H9 (cell line): ENCODE results near the gene SULF2. TPM values are rescaled to one million over a fixed set of nuclear protein-coding genes. Genes with fewer than 3 reads are reported as not detected.
A peak's percentile ranks its signal among the peaks of the same experiment; 100 is the strongest.

Source experiments
- DNase-seq: peaks from one replicate; pipeline ENCODE4 v3.0.0-alpha.2; 2017
- H2AFZ ChIP-seq: one replicate; pipeline ENCODE4 v1.6.1; 2013; ENCODE audit warnings: mild to moderate bottlenecking, low read length, control low read depth, moderate library complexity
- H2AK5ac ChIP-seq: 2 replicates; pipeline ENCODE4 v1.6.1; 2013; ENCODE audit warnings: low read length, control low read depth, mixed read lengths; ENCODE audit not compliant: insufficient read length
- H2BK120ac ChIP-seq: one replicate; pipeline ENCODE4 v1.6.1; 2013; ENCODE audit warnings: low read depth, mild to moderate bottlenecking, low read length, control low read depth, inconsistent platforms; ENCODE audit not compliant: poor library complexity, severe bottlenecking
- H2BK12ac ChIP-seq: 2 replicates; pipeline ENCODE4 v1.6.1; 2013; ENCODE audit warnings: low read length, control low read depth, mixed read lengths, low read depth; ENCODE audit not compliant: insufficient read length
- H2BK15ac ChIP-seq: 2 replicates; pipeline ENCODE4 v1.6.1; 2013; ENCODE audit warnings: low read depth, low read length, control low read depth
- H2BK20ac ChIP-seq: one replicate; pipeline ENCODE4 v1.6.1; 2013; ENCODE audit warnings: low read depth, mild to moderate bottlenecking, low read length, control low read depth, inconsistent platforms; ENCODE audit not compliant: poor library complexity, severe bottlenecking
- H2BK5ac ChIP-seq: 2 replicates; pipeline ENCODE4 v1.6.1; 2013; ENCODE audit warnings: low read length, control low read depth, mixed read lengths; ENCODE audit not compliant: insufficient read length
- H3K14ac ChIP-seq: 2 replicates; pipeline ENCODE4 v1.6.1; 2013; ENCODE audit warnings: low read length, control low read depth; ENCODE audit not compliant: insufficient read depth
- H3K18ac ChIP-seq: 2 replicates; pipeline ENCODE4 v1.6.1; 2013; ENCODE audit warnings: low read depth, mild to moderate bottlenecking, mixed read lengths, low read length, control low read depth; ENCODE audit not compliant: insufficient read length
- H3K23ac ChIP-seq: 2 replicates; pipeline ENCODE4 v1.6.1; 2013; ENCODE audit warnings: low read length, control low read depth, mixed read lengths, low read depth; ENCODE audit not compliant: insufficient read length
- H3K23me2 ChIP-seq: 2 replicates; pipeline ENCODE4 v1.6.1; 2013; ENCODE audit warnings: low read depth, mild to moderate bottlenecking, mixed read lengths, low read length, control low read depth; ENCODE audit not compliant: insufficient read length, poor library complexity, severe bottlenecking
- H3K27ac ChIP-seq: 2 replicates; pipeline ENCODE4 v1.5.1; 2013; ENCODE audit warnings: low read length, control low read depth, mixed read lengths, low read depth; ENCODE audit not compliant: insufficient read length
- H3K27me3 ChIP-seq: 2 replicates; pipeline ENCODE4 v1.6.1; 2013; ENCODE audit warnings: low read length, control low read depth, inconsistent platforms; ENCODE audit not compliant: insufficient read depth
- H3K4ac ChIP-seq: 2 replicates; pipeline ENCODE4 v1.6.1; 2013; ENCODE audit warnings: low read depth, mild to moderate bottlenecking, control low read depth, inconsistent platforms, low read length, moderate library complexity
- H3K4me1 ChIP-seq: 2 replicates; pipeline ENCODE4 v1.6.1; 2013; ENCODE audit warnings: low read length, control low read depth, inconsistent platforms; ENCODE audit not compliant: insufficient read depth
- H3K4me2 ChIP-seq: 2 replicates; pipeline ENCODE4 v1.6.1; 2013; ENCODE audit warnings: low read length, control low read depth, mixed read lengths; ENCODE audit not compliant: insufficient read length, insufficient read depth
- H3K56ac ChIP-seq: 2 replicates; pipeline ENCODE4 v1.6.1; 2013; ENCODE audit warnings: low read depth, mild to moderate bottlenecking, mixed read lengths, low read length, control low read depth; ENCODE audit not compliant: insufficient read length
- H3K79me1 ChIP-seq: 2 replicates; pipeline ENCODE4 v1.6.1; 2013; ENCODE audit warnings: low read depth, mild to moderate bottlenecking, moderate library complexity, low read length, control low read depth, inconsistent platforms; ENCODE audit not compliant: insufficient read depth, poor library complexity, severe bottlenecking
- H3K79me2 ChIP-seq: 2 replicates; pipeline ENCODE4 v1.6.1; 2013; ENCODE audit warnings: low read length, control low read depth, inconsistent platforms; ENCODE audit not compliant: insufficient read depth
- H3K9ac ChIP-seq: 2 replicates; pipeline ENCODE4 v1.6.1; 2013; ENCODE audit warnings: low read length, control low read depth, mixed read lengths; ENCODE audit not compliant: insufficient read length; ENCODE audit errors: extremely low read depth
- H3K9me3 ChIP-seq: one replicate; pipeline ENCODE4 v1.6.1; 2013; ENCODE audit warnings: low read depth, low read length, inconsistent platforms; ENCODE audit not compliant: control insufficient read depth
- H3T11ph ChIP-seq: one replicate; pipeline ENCODE4 v1.6.1; 2013; ENCODE audit warnings: mild to moderate bottlenecking, low read length, control low read depth, inconsistent platforms
- H4K20me1 ChIP-seq: one replicate; pipeline ENCODE4 v1.6.1; 2013; ENCODE audit not compliant: control insufficient read depth, insufficient read length, insufficient read depth
- H4K5ac ChIP-seq: 2 replicates; pipeline ENCODE4 v1.6.1; 2013; ENCODE audit warnings: low read depth, mild to moderate bottlenecking, mixed read lengths, low read length, control low read depth; ENCODE audit not compliant: insufficient read length
- H4K8ac ChIP-seq: replicated peaks from 2 replicates; pipeline ENCODE4 v1.6.1; 2013; ENCODE audit warnings: low read length, control low read depth, mixed read lengths, low read depth; ENCODE audit not compliant: insufficient read length
- H4K91ac ChIP-seq: 2 replicates; pipeline ENCODE4 v1.6.1; 2013; ENCODE audit warnings: low read depth, mild to moderate bottlenecking, moderate library complexity, mixed read lengths, low read length, control low read depth; ENCODE audit not compliant: insufficient read length
- H3K27ac Mint-ChIP-seq, 3 experiments: 2 replicates in 2 of 3; 3 replicates in 1 of 3; pipeline ENCODE4 v1.8.0; 2020 to 2021; ENCODE audit warnings: mixed read lengths in 3 of 3, mild to moderate bottlenecking in 1 of 3, moderate library complexity in 1 of 3
- H3K27me3 Mint-ChIP-seq: 2 replicates; pipeline ENCODE4 v1.8.0; 2021; ENCODE audit warnings: low read depth, mild to moderate bottlenecking, moderate library complexity, mixed read lengths
- H3K36me3 Mint-ChIP-seq, 3 experiments: 2 replicates in 2 of 3; 3 replicates in 1 of 3; pipeline ENCODE4 v1.8.0; 2020 to 2021; ENCODE audit warnings: low read depth in 3 of 3, mixed read lengths in 3 of 3; ENCODE audit not compliant: insufficient read depth in 1 of 3
- H3K4me1 Mint-ChIP-seq, 2 experiments: 2 replicates each; pipeline ENCODE4 v1.8.0; 2020; ENCODE audit warnings: mixed read lengths in 2 of 2
- H3K4me3 Mint-ChIP-seq, 2 experiments: 2 replicates in 1 of 2; 3 replicates in 1 of 2; pipeline ENCODE4 v1.8.0; 2020 to 2021; ENCODE audit warnings: mild to moderate bottlenecking in 2 of 2, mixed read lengths in 2 of 2, moderate library complexity in 1 of 2
- H3K9me3 Mint-ChIP-seq, 2 experiments: 2 replicates in 1 of 2; 3 replicates in 1 of 2; pipeline ENCODE4 v1.8.0; 2020; ENCODE audit warnings: mild to moderate bottlenecking in 2 of 2, mixed read lengths in 2 of 2, moderate library complexity in 1 of 2
- WGBS: extraction: QIAGEN DNeasy Blood & Tissue Kit; methylation state at CpG from one replicate; pipeline ENCODE4 v1.1.7; 2013; ENCODE audit warnings: missing lambda C conversion rate, low lambda C conversion rate, mixed read lengths; ENCODE audit not compliant: insufficient read length; ENCODE audit errors: extremely low coverage; 5-methylcytosine and 5-hydroxymethylcytosine counted together
- total RNA-seq: library from RNA; stranded (reverse); gene quantifications from 2 replicates; pipeline ENCODE4 v1.2.1, GENCODE V29; 2021
- TF ChIP-seq, protein P1 (sequence below): fragments of 200-600 bp; sonication (generic); conservative IDR thresholded peaks from 3 replicates; pipeline ENCODE4 v1.8.0; 2021; ENCODE audit warnings: antibody characterized with exemption, mild to moderate bottlenecking

SULF2 gene
- total RNA-seq, 1 experiment from 2014 or later: 31.2 TPM

DNA sequence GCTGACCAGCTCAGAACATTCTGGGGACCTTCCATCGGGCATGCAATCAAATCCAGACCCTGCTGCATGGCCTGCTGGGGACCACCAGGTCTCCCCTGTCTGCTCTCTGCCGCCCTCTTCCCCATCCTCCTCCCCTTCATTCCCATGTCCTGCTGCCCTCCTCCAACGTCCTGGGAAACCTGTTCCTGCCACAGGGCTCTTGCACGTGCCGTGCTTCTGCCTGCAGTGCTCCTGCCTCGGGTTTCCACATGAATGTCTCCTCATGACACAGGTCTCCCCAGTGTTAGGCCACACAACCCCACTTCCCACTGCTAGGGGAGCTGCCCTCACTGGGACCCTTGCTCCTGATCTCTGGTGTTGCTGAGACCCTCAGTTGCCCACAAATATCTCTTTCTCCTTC, 37.2 kb downstream of the SULF2 start:
- Mint-ChIP-seq H3K9me3 (no peaks in the 10 kb centered on the region; a peak in 1 of 5 replicates), H3K27ac (0 out of 7 replicates have a peak overlapping the region, but pooled peaks of 1 of the 3 experiments have one; percentile 20), H3K36me3 (no peaks in the 10 kb centered on the region), H3K27me3 (no peaks in the 10 kb centered on the region), H3K4me3 (no peak overlapping the region), H3K4me1 (peaks cover 7 to 8% of the 10 kb centered on the region in 2 experiments)
- TF ChIP-seq, protein P1, sequence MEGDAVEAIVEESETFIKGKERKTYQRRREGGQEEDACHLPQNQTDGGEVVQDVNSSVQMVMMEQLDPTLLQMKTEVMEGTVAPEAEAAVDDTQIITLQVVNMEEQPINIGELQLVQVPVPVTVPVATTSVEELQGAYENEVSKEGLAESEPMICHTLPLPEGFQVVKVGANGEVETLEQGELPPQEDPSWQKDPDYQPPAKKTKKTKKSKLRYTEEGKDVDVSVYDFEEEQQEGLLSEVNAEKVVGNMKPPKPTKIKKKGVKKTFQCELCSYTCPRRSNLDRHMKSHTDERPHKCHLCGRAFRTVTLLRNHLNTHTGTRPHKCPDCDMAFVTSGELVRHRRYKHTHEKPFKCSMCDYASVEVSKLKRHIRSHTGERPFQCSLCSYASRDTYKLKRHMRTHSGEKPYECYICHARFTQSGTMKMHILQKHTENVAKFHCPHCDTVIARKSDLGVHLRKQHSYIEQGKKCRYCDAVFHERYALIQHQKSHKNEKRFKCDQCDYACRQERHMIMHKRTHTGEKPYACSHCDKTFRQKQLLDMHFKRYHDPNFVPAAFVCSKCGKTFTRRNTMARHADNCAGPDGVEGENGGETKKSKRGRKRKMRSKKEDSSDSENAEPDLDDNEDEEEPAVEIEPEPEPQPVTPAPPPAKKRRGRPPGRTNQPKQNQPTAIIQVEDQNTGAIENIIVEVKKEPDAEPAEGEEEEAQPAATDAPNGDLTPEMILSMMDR: no peak
- Histone ChIP-seq H3K23me2 (no peaks in the 10 kb centered on the region), H3K14ac (no peak overlapping the region), H3K4me1 (no peaks in the 10 kb centered on the region), H3K4me2 (no peak overlapping the region), H3K27me3 (no peaks in the 10 kb centered on the region), H3K4ac (no peak overlapping the region), H3K56ac (no peak overlapping the region), H3K79me1 (no peaks in the 10 kb centered on the region), H4K8ac (no peak overlapping the region), H2BK20ac (no peak overlapping the region), H3K27ac (no peak overlapping the region), H2BK12ac (no peak overlapping the region), H3K9ac (no peak overlapping the region), H2AFZ (no peak overlapping the region), H3T11ph (no peak overlapping the region), H4K20me1 (no peaks in the 10 kb centered on the region), H3K18ac (no peak overlapping the region), H3K9me3 (no peaks in the 10 kb centered on the region), H4K5ac (no peak overlapping the region), H2BK15ac (no peak overlapping the region), H3K79me2 (no peaks in the 10 kb centered on the region), H2AK5ac (no peak overlapping the region), H2BK120ac (no peak overlapping the region), H3K23ac (no peak overlapping the region), H2BK5ac (no peak overlapping the region), H4K91ac (no peak overlapping the region)
- no CpG with 5 or more reads among the region's 6 CpGs for WGBS
- no peak for DNase-seq
